DOHH2 (cell line): Measurements from ENCODE around the gene RGMA.

Source experiments
- H3F3A ChIP-seq: fragments of 200-600 bp; sonication (generic), shearing (Covaris generic); 2 replicates; pipeline ENCODE4 v1.6.0; 2016; ENCODE audit warnings: antibody characterized with exemption, mild to moderate bottlenecking; ENCODE audit not compliant: control insufficient read depth, insufficient read depth
- H3K27ac ChIP-seq: fragments of 200-600 bp; sonication (generic); 2 replicates; pipeline ENCODE4 v1.5.1; 2014; ENCODE audit warnings: low read depth, mild to moderate bottlenecking, low read length, moderate library complexity
- H3K27me3 ChIP-seq: fragments of 200-600 bp; sonication (generic); 2 replicates; pipeline ENCODE4 v1.6.1; 2014; ENCODE audit warnings: mild to moderate bottlenecking, low read length, mixed read lengths; ENCODE audit not compliant: control insufficient read depth
- H3K36me3 ChIP-seq: fragments of 200-600 bp; sonication (generic); 2 replicates; pipeline ENCODE4 v1.6.1; 2014; ENCODE audit warnings: mild to moderate bottlenecking, low read length, moderate library complexity, mixed read lengths; ENCODE audit not compliant: control insufficient read depth
- H3K4me1 ChIP-seq: fragments of 200-600 bp; sonication (generic); 2 replicates; pipeline ENCODE4 v1.6.1; 2014; ENCODE audit warnings: mild to moderate bottlenecking, low read length, mixed read lengths; ENCODE audit not compliant: control insufficient read depth
- H3K4me2 ChIP-seq: fragments of 200-600 bp; sonication (generic); 2 replicates; pipeline ENCODE4 v1.6.0; 2014; ENCODE audit warnings: mild to moderate bottlenecking, low read length, moderate library complexity
- H3K4me3 ChIP-seq: fragments of 200-600 bp; sonication (generic); 2 replicates; pipeline ENCODE4 v1.5.1; 2014; ENCODE audit warnings: mild to moderate bottlenecking, low read length, mixed read lengths
- H3K79me2 ChIP-seq: fragments of 200-600 bp; sonication (generic); 2 replicates; pipeline ENCODE4 v1.6.1; 2014; ENCODE audit warnings: mild to moderate bottlenecking, low read length, mixed read lengths; ENCODE audit not compliant: control insufficient read depth
- H3K9me2 ChIP-seq: fragments of 200-600 bp; sonication (generic); replicated peaks from 2 replicates; pipeline ENCODE4 v1.6.1; 2014; ENCODE audit warnings: mild to moderate bottlenecking, low read length, mixed read lengths; ENCODE audit not compliant: control insufficient read depth
- H3K9me3 ChIP-seq: fragments of 200-600 bp; sonication (generic); 2 replicates; pipeline ENCODE4 v1.6.1; 2014; ENCODE audit warnings: antibody characterized with exemption, low read length, mixed read lengths; ENCODE audit not compliant: control insufficient read depth, insufficient read depth
- H4K20me1 ChIP-seq: fragments of 200-600 bp; sonication (generic); 2 replicates; pipeline ENCODE4 v1.6.0; 2014; ENCODE audit warnings: low read depth, mild to moderate bottlenecking, antibody characterized with exemption, low read length, moderate library complexity; ENCODE audit not compliant: control insufficient read depth, insufficient read depth
- CTCF ChIP-seq: fragments of 200-600 bp; sonication (generic); IDR thresholded peaks from one replicate; pipeline ENCODE4 v1.5.1; 2014; ENCODE audit warnings: antibody characterized with exemption, mild to moderate bottlenecking, low read depth, low read length; ENCODE audit not compliant: poor library complexity, severe bottlenecking
- EZH2phosphoT487 ChIP-seq: fragments of 200-600 bp; sonication (generic); IDR thresholded peaks from 2 replicates; pipeline ENCODE4 v1.6.1; 2017; ENCODE audit warnings: borderline replicate concordance, mild to moderate bottlenecking, antibody characterized with exemption, low read length, moderate library complexity, mixed read lengths

The RGMA gene

GRCh38 chr15:93001156-93001555 lies 87.9 kb downstream of the RGMA start:
- H3K79me2 ChIP-seq = no peaks in the 10 kb centered on the region

GRCh38 chr15:92997821-92998220 lies 91.2 kb downstream of the RGMA start:
- no peak for TF ChIP-seq EZH2phosphoT487
- H3K27ac ChIP-seq = no peak overlapping the region
- H3K27me3 ChIP-seq = no peaks in the 10 kb centered on the region
- peaks cover 70% of the 10 kb centered on the region for H3K36me3 ChIP-seq
- H4K20me1 ChIP-seq = no peaks in the 10 kb centered on the region
- no peaks in the 10 kb centered on the region for H3K9me2 ChIP-seq
- peaks cover 3% of the 10 kb centered on the region; the same call in 1 of the 2 replicates for H3K4me1 ChIP-seq
- H3K4me3 ChIP-seq = no peak overlapping the region
- H3F3A ChIP-seq = no peaks in the 10 kb centered on the region; the same call in 1 of the 2 replicates
- no peak overlapping the region for H3K4me2 ChIP-seq
- no peaks in the 10 kb centered on the region for H3K79me2 ChIP-seq
- H3K9me3 ChIP-seq = no peaks in the 10 kb centered on the region

More at GRCh38 chr15:93001156-93001555, 87.9 kb downstream of the RGMA start:
- H3K9me2 ChIP-seq = no peaks in the 10 kb centered on the region
- no peaks in the 10 kb centered on the region for H3K27me3 ChIP-seq
- H3K4me1 ChIP-seq = peaks cover 3% of the 10 kb centered on the region; the same call in 1 of the 2 replicates
- H3K27ac ChIP-seq = no peak overlapping the region
- no peak overlapping the region for H3K4me3 ChIP-seq
- TF ChIP-seq CTCF = no peak
- TF ChIP-seq EZH2phosphoT487 = no peak
- peaks cover 2% of the 10 kb centered on the region; the same call in 1 of the 2 replicates for H3F3A ChIP-seq
- H3K9me3 ChIP-seq = no peaks in the 10 kb centered on the region
- no peak overlapping the region for H3K4me2 ChIP-seq
- peaks cover 71% of the 10 kb centered on the region for H3K36me3 ChIP-seq
- H4K20me1 ChIP-seq = no peaks in the 10 kb centered on the region

- Histone ChIP-seq H3K4me3 (no peak overlapping the region), H3K9me3 (no peaks in the 10 kb centered on the region), H3K4me2 (no peak overlapping the region), H3K27ac (no peak overlapping the region), H3K4me1 (no peaks in the 10 kb centered on the region), H3F3A (no peaks in the 10 kb centered on the region), H3K79me2 (no peaks in the 10 kb centered on the region), H3K27me3 (no peaks in the 10 kb centered on the region), H3K36me3 (peaks cover 73% of the 10 kb centered on the region), H3K9me2 (no peaks in the 10 kb centered on the region), H4K20me1 (no peaks in the 10 kb centered on the region)
- TF ChIP-seq EZH2phosphoT487 (no peak), CTCF (no peak)
These were observed 96.3 kb downstream of the RGMA start for GRCh38 chr15:92992720-92993119.

GRCh38 chr15:92990031-92990430 lies 99.0 kb downstream of the RGMA start:
- Histone ChIP-seq H3K27me3 (no peaks in the 10 kb centered on the region), H3K4me1 (no peaks in the 10 kb centered on the region), H3F3A (no peaks in the 10 kb centered on the region), H4K20me1 (no peaks in the 10 kb centered on the region), H3K9me3 (no peaks in the 10 kb centered on the region), H3K9me2 (no peaks in the 10 kb centered on the region), H3K4me3 (no peak overlapping the region), H3K79me2 (no peaks in the 10 kb centered on the region), H3K36me3 (peaks cover 72% of the 10 kb centered on the region), H3K4me2 (no peak overlapping the region), H3K27ac (no peak overlapping the region)
- TF ChIP-seq EZH2phosphoT487 (no peak), CTCF (no peak)
